ENCODE results near the gene ZNF598.
"Not testable (repeated sequence)": the region's sequence is repeated elsewhere in the genome, so short reads cannot be mapped to it uniquely, and the experiment has no call there.

The ZNF598 gene

DNA sequence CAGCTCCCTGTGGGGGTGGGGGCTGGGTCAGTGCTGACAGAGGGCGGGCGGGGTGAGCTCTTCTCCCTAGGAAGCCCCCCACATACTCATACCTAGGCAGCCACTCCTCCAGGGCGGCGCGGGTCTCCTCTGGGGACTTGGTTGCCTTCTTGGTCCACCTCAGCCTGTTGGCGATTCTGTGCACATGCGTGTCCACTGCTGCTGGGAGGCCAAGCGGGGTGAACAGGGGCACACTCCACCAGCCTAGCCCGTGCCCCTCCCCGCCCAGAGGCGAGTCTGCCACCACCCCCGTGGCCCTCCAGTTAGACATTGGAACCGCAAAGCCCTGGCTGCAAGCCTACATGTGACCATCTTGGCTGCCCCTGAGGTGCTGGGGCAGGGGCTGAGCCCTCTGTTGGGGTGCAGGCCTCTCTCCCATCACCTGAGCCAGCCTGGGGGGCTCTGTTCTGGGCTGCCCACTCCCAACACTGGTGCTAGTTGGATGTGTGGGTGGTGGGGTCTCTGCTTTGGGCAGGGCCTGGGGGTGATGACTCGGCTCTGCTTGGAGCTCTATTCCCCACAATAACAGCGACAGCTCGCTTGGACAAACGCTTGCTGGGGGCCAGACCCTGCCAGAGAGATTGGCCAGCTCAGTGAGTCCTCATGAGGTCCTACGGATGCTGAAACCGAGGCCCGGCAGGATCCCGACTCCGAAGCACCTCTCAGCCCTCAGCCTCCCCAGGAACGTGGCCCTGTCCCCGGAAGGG is 30.6 kb upstream of the ZNF598 start:
- DNase-seq (ENCODE audit: low read depth), result no peak

DNA sequence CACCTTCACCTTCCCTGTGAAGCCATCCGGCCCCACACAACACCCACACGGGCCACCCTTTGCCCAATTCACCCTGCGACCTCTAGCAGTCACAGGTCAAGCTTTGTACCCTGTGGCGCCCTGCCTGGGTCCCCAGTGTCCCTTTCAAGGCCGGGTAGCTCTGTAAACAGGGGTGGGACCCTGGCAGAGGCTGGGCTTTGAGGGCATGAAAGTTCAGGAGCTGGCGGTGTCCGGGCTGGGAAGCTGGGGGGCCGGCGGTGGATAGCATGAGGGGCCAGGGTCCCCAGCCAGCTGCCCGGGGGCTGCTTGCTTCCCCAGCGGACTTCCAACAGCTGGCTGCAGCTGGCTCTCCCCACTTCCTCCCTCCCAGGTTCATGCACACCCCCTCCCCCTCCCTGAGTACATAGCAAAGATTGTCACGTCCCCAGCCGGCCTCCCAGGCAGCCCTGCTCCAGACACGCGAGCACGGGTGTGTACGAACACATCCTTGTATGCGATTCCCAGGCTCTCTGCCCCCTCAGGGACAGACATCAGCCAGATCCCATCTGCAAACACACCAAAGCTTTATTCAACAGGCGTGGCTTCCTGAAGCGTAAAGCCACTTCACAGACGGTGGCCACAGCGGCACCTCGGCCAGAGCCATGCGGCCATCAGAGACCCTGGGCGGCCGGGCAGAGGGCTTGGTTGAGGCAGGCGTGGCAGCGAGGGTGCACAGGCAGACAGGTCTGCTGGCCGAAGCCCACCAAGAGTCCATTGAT is 29.8 kb upstream of the ZNF598 start:
- no peak for DNase-seq (ENCODE audit: low read depth)

DNA sequence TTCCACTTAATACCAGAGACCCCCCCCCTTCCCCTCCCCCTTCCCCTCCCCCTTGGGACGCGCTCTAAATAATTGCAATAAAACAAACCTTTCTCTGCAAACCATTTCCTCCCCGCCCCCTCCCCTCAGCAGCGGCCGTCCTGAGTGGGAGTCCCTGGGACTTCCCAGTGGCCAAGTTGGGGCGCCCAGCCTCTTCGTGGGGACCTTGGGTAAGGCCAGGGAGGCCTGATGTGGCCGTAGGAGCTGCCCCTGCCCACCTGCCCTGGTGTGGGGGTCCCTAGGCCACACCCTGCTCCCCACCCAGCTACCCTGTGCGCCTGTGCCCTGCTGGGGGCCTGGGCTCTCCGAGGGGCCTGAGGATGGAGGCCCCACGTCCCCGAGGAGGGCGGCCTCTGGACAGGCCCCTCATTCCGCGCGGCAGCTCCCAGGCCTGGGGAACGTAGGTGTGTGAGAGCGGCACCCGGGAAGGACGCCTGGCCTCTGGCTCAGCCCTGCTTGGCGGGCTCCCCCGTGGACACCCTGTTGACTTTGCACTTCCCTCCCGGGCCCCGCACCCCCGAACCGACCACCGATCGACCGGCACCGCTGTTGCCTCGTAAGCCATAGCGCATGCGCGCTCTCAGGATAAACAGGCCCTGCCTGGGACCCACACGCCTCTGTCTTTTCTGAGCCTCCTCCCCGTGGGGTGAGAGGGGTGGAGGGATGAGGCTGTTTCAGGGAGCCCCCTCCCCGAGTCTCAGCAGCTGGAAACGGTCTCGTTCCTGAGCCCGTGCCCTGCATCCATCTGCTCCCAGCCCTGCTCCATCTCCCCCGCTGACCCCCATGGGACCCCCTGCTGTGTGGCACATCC is 29.0 kb upstream of the ZNF598 start:
- no peak for DNase-seq (ENCODE audit: low read depth)

DNA sequence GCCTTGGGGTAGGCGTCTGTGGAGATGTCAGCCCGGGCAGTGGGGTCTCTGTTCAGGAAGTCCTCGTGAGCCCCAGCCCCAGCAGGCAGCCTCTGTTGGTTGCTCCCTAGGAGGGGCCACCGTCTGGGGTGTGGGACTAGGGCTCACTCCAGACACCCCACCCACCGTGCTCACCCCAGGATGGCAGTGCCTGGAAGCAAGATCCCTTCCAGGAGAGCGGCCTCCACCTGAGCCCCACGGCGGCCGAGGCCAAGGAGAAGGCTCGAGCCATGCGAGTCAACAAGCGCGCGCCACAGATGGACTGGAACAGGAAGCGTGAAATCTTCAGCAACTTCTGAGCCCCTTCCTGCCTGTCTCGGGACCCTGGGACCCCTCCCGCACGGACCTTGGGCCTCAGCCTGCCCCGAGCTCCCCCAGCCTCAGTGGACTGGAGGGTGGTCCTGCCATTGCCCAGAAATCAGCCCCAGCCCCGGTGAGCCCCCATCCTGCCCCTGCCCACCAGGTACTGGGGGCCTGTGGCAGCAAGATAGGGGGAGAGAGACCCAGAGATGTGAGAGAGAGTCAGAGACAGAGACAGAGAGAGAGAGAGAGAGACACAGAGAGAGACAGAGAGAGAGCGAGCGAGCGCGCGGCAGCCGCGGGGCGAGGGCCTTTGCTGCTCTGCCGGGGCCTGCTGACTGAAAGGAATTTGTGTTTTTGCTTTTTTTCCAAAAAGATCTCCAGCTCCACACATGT is 28.2 kb upstream of the ZNF598 start:
- DNase-seq (ENCODE audit: low read depth), result no peak

DNA sequence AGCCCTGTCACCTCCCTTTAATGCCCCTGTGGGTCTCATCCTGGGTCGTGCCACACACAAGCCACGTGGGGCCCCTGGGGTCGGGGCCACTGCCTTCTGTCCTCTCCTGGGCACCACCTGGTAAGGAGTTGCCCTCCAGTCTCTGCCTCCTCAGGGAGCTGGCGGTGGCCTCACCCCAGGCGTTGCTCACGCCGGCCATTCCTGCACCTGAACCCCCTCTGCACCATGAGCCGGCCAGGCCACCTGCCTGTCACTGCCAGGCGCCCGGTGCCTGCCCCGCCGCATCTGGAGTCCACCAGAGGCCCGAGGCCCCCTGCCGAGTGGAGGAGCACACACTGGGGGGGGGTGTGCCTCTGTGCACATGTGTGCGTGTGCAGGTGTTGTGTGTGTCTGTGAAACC is 27.5 kb upstream of the ZNF598 start:
- no peak for DNase-seq (ENCODE audit: low read depth)

DNA sequence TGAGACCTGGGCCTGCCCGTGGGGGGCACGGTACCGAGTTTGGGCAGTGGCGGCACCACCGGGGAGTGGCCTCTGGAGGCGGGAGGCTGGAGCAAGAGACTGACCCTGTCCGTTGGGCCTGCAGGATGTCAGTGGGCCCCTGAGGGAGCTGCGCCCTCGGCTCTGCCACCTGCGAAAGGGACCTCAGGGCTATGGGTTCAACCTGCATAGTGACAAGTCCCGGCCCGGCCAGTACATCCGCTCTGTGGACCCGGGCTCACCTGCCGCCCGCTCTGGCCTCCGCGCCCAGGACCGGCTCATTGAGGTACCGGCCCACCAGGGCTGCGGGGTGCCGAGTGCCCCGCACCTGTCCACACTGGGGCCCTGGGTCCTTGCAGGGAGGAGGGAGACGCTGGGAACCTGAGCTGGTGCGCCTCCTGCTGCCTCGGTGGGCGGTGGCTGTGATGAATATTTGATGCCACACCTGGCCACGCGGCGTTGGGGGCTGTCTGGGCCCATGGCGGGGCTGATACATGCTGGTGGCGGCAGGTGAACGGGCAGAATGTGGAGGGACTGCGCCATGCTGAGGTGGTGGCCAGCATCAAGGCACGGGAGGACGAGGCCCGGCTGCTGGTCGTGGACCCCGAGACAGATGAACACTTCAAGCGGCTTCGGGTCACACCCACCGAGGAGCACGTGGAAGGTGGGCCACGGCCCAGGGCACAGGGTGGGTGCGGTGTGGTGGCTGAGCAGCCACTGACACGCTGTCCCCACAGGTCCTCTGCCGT is 26.8 kb upstream of the ZNF598 start:
- DNase-seq (ENCODE audit: low read depth), result no peak

DNA sequence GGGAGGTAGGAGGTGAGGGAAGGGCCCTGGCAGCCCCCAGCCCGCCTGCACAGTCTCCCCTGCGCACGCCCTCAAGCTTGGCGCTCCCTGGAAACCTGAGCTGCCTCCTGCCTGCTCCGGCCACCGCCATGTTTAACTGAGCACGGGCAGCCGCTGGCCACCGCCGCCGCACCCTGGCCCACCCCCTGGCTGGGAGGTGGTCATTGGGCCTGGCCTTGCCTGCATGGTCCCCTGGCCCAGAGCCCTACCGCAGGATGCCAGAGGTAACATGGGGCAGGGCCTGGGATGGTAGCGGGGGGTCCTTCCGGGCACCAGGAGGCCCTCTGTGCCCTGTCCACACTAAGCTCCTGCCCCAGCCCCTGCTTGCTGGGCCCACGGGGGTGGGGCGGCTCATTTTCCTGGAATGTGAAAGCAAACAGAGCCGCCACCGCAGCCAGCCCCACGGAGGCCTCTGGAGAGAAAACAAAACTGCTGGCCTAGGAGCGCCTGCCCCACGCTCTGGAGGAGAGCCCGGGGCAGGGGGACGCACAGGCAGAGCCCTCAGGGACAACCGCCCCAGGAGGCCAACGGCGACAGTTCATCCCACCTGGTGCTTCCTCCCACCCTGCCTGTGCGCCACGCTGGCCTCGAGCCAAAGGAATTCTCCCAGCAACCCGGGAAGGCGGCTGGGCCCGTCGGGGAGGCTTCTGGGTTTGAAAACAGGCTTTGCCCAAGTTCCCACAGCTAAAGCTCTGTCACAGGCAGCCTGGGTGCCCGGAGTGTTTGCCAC is 26.0 kb upstream of the ZNF598 start:
- no peak for DNase-seq (ENCODE audit: low read depth)

DNA sequence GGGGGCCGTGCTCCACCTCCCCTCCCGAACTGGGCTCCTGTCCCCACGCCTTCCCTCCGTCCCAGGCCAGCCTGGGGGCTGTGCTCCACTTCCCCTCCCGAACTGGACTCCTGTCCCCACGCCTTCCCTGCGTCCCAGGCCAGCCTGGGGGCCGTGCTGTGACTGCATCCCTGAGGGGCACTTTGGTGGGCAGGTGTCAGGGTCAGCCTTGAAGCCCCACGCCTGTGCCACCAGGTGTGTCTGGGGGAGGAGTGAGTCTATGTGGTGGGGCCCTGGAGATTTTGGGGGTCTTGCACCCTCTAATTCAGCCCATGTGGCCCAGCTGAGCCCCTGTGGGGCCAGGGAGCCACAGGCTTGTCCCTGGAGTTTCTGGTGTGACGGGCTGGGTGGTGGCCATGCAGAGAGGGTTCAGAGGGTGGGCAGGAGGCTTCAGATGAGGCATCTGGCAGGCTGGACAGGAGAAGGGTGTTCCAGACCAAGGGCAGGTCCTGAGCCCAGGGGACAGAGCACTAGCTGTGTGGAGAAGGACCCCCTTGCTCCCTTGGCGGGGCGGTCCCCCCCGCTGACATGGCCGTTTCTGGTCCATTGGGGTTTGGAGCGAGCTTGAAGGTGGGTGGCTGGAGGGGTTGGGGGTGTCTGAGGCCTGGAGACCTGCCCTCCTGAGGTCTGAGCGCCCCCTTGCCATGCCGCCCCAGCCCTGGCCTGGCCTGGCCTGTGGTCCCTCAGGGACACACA is 25.2 kb upstream of the ZNF598 start:
- DNase-seq (ENCODE audit: low read depth), result no peak

DNA sequence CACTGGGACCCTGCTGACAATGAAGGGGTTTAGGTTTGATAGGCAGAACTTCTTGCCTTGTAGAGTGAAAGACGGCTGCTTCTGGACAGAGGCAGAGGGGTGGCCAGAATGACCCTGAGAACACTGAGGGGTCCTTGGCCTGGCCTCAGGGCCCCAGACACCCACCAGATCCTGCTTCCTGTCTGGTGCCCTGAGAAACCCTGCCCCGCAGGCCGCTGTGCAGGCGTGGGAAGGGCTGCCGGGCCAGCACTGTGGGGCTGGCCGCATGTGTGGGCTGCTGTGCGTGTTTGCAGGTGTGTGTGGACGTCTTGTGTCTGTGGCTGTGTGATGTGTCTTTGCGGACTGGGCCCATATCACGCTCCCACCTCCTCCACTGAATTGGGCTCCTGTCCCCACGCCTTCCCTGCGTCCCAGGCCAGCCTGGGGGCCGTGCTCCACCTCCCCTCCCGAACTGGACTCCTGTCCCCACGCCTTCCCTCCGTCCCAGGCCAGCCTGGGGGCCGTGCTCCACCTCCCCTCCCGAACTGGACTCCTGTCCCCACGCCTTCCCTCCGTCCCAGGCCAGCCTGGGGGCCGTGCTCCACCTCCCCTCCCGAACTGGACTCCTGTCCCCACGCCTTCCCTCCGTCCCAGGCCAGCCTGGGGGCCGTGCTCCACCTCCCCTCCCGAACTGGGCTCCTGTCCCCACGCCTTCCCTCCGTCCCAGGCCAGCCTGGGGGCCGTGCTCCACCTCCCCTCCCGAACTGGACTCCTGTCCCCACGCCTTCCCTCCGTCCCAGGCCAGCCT is 24.5 kb upstream of the ZNF598 start:
- not testable (repeated sequence) for DNase-seq (ENCODE audit: low read depth)

DNA sequence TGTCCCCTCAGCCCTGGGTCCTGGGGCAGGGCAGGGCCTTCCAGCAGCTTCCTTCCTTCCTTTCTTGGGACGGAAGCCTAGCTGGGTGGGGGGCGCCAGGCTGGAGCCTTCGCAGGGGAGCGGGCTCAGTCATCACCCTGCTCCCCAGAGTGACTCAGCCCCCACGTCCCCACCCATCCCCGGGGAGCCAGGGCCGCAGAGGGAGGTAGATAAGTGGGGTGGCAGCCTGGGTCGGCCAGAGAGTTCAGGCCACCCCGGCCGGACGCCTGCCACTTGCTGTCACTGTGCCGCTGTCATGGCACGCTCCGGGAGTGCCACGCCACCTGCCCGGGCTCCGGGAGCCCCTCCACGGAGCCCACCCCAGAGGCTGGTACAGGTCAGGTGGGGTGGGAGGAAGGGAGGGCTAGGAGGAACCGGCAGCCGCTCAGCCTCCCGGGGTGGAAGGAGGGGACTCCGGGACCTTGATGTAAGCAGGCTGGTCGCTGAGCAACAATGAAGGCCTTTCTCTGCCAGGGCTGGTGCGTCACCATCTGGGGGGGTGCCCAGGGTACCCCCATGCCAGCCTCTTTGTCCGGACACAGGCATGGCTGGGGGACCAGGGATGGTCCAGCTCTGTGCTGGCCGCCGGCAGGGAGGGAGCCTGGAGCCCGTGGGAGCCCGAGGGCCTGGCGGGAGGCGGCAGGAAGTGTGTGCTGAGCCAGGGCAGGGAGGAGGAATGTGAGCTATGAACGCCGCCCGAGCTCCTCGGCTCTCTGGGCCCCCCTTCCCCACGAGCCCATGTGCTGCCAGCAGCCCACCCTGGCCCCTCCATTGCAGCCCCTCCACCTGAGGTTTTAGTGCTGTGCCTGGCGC is 23.7 kb upstream of the ZNF598 start:
- DNase-seq (ENCODE audit: low read depth), result no peak

DNA sequence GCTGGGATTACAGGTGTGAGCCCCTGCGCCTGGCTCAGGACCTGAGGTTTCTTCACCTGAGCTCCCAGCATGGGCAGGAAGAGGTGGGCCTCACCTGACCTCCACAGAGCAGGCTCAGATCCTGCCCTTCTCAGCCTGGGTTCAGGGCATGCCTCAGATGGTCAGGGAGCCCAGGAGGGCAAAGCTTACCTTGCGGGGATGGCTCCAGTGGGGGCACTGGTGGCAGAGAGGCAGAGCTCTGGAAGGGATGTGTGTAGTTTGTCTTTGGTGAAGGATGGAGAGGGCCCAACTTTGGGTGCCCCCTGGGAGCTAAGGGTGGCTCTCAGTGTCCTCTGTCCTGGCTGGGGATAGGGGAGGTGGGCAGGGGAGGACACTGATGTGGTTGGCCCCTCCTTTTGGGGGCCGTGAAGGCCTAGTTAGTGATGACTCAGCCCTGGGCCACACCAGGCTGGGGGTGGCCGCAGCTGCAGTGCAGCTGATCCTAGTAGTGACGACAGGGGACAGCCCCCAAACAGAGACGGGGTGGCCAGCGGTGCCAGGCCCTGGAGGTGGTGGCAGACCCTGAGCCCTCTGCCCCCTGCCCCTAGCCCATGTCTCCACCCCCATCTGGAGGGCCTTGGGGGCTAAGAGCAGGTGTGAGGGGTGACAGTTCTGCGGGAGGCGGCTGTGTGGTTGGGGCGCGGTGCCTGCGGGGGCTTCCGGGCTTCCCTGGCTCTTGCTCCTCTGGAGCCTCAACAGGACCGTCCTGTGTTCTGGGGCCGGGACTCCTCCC is 22.9 kb upstream of the ZNF598 start:
- no peak for DNase-seq (ENCODE audit: low read depth)

DNA sequence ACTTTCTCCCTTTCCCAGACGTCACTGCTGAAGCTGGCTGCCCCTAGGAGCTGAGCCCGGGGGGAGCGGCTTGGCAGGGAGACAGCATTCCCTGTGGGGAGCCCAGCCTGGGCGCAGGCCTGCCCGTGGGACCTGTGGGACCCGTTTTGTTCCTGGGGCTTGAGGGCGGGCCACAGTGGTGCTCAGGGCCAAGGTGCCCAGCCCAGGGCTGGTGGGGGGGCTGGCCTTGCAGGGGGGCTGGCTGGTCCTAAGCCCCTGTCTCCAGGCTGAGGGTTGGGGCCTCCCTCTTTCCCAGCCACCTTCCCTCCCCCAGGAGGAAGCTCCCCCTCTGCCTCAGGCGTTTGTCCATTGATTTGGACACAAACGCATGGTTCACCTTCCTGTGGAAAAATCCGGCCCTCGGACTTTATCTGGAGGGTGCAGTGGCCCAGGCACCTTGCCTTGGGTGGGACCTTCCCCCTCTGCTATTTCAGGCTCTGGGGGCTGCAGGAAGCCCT is 21.5 kb upstream of the ZNF598 start:
- DNase-seq (ENCODE audit: low read depth), result no peak

DNA sequence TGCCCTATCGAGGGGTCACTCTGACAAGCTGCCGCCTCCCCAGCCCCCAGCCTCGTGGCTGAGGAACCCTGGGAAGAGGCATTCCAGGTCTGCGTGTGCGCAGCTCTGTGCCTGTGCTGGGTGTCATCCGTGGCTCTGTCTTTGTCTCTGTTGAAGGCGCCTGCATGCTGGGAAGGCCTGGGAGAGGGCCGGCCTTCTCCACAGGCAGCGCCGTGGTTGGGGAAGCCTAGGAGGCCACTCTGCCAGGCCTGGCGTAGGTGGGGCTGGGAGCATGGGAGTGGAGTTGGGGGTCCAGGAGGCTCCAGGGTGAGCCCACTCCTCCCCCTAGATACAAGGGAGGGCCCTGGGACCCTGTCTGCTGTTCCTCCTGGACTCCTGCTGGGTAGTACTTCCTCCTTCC is 20.4 kb upstream of the ZNF598 start:
- no peak for DNase-seq (ENCODE audit: low read depth)

DNA sequence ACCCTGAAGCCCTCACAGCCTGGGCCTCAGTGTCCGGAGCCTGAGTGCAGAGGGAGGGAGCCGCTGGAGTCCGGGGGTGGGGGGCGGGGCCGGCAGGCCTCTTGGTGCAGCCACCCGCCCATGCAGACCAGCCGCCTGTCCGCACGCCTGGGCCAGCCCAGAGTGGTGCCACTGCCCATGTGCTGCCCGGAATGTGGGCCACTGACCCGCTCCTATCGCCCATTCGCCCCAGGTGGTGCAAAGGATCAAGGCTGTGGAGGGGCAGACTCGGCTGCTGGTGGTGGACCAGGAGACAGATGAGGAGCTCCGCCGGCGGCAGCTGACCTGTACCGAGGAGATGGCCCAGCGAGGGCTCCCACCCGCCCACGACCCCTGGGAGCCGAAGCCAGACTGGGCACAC is 19.7 kb upstream of the ZNF598 start:
- no peak for DNase-seq (ENCODE audit: low read depth)

DNA sequence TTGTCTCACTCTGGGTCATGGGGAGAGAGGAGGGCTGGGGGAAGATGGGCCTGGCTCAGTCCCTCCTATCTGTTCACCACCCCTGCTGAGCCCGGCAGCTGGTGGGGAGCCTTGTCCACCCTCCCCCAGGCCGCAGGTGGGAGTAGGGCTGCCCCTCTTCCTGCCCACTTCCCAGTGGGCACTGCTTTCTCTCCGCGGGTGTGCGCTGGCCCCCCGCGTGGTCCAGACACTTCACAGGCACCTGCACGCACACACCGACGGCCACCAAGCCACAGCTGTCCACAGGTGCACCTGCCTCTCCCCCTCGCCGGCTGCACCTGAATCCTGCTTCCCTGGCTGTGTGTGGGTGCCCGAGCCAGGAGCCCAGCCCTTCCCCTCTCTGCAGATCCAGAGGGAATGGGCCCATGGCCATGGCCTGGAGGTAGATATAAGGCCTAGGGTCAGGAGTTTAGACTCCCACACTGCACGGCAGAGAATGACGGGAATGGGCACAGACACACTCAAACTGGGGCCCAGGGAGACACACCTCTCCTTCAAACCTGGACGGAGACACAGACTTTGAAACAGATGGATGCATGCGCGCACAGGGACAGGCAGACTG is 19.1 kb upstream of the ZNF598 start:
- DNase-seq (ENCODE audit: low read depth), result no peak

DNA sequence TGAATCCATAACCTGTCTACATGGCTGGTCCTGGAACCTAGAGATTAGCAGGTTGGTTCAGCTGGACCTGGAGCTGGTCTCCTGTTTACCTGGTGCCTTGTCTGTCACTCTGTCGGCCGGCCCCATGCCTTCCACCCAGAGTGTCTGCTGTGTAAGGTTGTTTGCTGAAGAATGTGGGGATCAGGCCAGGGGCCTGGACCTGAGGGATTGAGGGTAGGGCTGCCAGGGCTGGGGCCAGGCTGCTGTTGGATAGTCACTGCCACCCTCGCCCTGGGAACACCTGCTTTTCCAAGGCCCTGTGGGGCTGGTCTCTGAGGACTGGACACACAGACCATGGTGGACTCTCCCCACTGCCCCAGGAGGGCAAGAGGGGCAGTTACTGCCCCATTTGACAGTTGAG is 18.5 kb upstream of the ZNF598 start:
- DNase-seq (ENCODE audit: low read depth), result no peak
